Measurements from ENCODE around the gene CEP112. TPM values are rescaled to one million over a fixed set of nuclear protein-coding genes. Genes with fewer than 3 reads are reported as not detected.
A peak's percentile ranks its signal among the peaks of the same experiment; 100 is the strongest.
"Not testable (repeated sequence)": the region's sequence is repeated elsewhere in the genome, so short reads cannot be mapped to it uniquely, and the experiment has no call there.

The CEP112 gene
- total RNA-seq, 1 donor from 2014 or later: 18.6 TPM

DNA sequence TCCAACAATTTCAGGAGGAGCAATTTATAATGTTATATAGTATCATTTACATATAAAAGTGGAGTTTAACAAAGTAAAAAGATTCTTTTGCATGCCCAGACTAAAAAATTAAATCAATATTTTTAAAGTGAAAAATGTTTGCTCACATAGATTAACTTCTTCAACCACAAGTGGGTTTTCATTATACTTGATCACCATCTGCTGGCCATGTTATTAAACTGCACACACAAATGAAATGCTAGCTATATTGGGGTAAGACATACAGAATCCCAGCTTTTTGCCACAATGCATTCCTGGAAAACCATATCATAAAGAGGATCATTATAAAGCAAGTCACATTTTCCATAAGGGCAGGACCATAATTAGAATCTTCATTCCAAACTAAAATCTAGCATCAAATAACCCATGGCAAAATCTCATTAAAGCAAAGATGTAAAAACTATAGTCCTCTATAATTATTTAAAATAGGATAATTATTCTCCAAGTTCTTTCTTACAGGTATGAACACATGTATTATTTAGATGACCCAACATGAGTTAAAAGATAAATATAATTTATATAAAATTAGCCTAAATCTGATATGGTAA is 26.3 kb downstream of the CEP112 start:
- DNase-seq (ENCODE audit: low spot score): peak; percentile 14

DNA sequence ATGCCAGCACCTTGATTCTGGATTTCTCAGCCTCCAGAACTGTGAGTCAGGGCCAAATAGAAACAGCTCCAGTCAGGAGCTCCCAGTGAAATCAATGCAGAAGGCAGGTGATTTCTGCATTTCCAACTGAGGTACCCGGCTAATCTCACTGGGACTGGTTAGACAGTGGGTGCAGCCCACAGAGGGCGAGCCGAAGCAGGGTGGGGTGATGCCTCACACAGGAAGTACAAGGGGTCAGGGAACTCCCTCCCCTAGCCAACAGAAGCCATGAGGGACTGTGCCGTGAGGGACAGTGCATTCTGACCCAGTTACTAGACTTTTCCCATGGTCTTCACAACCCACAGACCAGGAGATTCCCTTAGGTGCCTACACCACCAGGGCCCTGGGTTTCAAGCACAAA is 36.9 kb downstream of the CEP112 start:
- DNase-seq (ENCODE audit: low spot score): not testable (repeated sequence)

DNA sequence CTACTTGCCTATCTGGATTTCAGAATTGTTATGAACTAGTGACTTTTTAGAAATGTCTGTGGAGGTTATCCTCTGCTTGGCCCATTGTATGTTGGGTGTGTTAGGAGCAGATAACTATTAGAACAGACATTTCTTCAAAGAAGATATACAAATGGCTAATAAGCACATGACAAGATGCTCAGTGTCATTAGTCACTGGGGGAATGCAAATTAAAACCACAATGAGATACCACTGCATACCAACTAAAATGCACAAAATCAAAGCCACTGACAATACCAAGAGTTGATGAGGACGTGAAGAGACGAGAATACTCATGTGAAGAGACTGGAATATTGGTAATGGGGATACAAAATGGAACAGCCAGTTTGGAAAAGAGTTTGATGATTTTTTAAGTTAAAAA is 39.2 kb downstream of the CEP112 start:
- no peak for DNase-seq (ENCODE audit: low spot score)

DNA sequence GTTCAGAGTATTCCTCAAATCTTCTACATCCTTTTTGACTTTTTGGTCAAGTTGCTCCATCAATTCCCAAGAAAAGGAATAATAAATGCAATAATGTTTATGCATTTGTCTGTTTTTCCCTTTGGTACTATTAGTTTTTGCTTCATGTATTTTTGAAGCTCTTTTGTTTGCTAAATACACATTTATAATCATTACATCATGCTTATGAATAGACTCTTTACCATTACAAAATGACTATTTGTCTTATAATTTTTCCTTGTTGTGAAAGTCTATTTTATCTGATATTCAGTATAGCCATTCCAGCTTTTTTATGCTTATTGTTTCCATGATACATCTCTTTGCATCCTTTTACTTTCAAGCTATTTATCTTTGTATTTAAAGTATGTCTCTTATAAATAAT is 41.2 kb downstream of the CEP112 start:
- DNase-seq (ENCODE audit: low spot score): no peak

DNA sequence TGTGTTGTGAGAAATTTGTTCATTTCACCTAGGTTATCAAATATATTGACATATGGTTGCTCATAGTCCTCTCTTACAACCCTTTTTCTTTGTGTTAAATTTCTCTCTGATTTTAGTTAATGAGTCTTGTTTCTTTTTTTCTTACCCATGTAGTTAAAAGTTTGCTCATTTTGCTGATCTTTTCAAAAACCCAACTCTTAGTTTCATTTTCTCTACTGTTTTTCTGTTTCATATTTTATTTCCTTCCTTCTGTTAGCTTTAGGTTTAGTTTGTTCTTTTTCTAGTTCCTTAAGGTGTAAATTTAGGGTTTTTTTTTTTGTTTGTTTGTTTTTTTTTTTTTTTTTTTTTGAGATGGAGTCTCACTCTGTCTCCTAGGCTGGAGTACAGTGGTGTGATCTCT is 42.4 kb downstream of the CEP112 start:
- DNase-seq (ENCODE audit: low spot score): no peak

DNA sequence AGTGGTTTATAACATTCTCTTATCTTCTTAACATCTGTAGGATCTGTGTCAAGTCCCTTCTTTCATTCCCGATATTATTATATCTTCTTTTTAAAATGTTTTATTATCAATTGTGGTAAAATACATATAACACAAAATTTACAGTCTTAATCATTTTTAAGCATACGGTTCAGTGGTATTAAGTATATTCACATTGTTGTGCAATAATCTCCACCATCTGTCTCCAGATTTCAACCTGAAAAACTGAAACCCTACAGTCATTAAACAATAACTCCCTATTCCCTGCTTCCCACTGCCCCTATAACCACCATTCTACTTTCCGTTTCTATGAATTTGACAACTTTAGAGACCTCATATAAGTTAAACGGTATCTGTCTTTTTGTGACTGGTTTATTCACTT is 45.5 kb downstream of the CEP112 start:
- DNase-seq (ENCODE audit: low spot score): no peak

DNA sequence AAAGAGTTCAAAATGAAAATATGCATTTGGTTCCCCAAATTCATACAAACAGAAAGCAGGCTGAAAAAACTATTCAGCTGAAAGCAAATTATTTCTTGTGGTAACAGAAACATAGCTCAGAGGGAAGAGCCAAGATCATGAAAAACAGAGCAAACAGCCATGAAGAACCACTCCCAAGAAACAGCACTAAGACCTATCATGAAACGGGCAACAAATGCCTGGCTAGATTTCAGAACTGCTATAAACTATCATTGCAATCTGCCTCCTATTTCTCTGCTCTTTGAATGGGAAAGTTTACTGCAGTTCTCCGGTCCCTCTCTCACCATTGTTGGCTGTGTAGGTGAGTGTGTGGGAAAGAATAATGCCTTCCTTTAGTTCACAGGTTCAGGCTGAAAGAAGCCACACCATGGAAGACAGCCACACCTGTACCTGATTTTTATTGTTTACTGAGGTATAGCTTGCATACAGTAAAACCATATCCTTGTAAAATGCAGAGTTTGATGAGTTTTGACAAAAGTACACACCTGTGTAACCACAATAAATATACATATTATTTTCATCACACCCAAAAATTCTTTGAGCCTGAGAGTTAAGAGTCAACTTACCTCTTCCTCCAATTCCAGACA is 48.2 kb downstream of the CEP112 start:
- DNase-seq (ENCODE audit: low spot score): no peak

DNA sequence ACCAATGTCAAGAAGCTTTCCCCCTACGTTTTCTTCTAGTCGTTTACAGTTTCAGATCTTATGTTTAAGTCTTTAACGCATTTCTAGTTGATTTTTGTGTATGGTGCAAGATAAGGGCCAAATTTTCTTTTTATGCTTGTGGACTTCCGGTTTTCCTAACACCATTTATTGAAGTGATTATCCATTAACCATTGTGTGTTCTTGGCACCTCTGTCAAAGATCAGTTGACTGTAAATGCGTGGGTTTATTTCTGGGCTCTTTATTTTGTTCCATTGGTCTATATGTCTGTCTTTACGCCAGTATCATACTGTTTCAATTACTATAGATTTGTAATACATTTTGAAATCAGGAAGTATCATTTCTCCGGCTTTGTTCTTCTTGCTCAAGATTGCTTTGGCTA is 49.5 kb downstream of the CEP112 start:
- DNase-seq (ENCODE audit: low spot score): no peak

DNA sequence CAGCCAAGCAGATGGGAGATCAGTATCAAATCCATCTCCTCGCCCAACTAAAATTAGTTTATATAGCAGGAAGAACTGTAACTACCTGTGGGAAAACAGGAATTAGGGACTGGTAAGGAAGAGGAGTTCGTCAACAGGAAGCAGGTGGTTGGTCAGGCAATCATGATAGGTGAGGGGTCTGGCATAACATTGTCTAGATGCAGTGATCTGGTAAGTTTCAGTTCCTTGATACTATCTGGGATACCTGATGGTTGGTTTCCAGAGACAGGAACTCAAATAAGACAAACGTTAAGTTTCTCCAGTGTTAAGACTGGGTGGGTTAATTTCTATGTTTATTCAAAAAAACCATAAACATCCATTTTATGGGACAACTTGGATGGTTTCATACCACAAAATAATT is 53.8 kb downstream of the CEP112 start:
- DNase-seq (ENCODE audit: low spot score): no peak

DNA sequence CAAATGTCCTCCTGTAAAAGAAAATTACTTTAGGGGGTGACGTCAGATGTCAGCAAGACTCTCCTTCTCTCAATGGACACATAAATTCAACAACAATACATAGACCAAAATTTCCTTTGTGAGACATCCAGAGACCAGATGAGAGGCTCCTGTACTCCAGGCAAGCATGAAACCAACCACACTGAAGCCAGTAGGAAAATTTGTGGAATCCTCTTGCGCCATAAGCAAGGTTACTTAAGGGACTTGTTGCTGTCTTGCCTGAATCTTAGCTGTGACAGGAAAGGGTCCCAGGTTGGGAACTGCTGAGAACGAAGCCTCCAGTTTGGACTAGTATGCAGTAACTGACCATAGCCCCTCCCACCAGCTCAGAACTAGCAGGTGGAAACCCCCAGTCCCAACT is 56.0 kb downstream of the CEP112 start:
- DNase-seq (ENCODE audit: low spot score): no peak

DNA sequence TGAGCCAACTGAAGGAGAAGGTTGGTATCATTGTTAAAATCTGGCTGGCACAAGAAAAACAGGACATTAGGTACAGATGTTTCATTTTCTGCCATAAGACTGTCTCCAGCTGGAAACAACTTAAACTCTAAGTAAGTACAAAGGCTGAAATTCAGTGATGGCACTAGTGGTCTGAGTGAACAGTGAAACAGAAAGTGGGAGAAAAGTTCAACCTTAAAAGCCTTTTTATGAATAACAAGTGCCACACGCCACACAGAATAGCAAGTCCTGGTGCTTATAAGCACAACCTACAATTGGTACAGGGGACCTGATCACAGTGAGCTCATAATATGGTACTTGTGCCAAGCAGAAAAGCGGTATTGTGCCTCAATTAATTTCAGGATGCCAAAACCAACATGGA is 56.7 kb downstream of the CEP112 start:
- no peak for DNase-seq (ENCODE audit: low spot score)

DNA sequence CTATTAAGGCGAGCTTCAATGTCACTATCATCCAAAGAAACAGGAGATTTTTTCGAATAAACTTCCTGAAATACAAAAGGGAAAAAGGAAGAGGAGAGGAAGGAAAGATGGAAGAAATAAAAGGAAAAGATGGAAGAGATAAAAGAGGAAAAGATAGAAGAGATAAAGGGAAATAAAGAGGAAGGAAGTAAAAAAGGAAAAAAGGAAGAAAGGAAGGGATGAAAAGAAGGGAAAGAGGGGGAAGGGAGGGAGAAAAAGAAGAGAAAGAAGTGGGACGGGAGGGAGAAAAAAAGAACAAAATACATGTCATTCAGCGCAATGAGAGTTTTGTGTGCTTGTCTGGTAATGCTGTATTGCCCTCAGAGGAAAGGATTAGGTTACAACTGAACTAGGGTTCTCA is 62.2 kb downstream of the CEP112 start:
- no peak for DNase-seq (ENCODE audit: low spot score)

DNA sequence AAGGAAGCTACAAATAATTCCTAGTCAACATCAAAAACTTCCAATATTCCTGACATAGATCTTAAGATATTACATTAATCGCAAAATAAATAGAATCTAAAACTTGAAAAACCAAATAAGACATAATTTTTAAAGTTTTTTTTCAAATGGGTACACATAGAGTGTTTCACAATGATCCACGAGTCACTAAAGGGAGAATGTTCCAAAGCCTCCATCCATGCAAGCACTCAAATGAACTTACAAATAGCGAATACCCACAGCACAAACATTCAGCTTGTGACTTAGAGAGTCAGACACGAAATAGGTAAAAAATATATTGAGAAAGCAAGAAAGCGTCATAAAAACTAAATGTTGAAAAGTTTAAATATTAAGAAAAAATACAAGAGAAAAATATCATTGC is 65.7 kb downstream of the CEP112 start:
- no peak for DNase-seq (ENCODE audit: low spot score)

DNA sequence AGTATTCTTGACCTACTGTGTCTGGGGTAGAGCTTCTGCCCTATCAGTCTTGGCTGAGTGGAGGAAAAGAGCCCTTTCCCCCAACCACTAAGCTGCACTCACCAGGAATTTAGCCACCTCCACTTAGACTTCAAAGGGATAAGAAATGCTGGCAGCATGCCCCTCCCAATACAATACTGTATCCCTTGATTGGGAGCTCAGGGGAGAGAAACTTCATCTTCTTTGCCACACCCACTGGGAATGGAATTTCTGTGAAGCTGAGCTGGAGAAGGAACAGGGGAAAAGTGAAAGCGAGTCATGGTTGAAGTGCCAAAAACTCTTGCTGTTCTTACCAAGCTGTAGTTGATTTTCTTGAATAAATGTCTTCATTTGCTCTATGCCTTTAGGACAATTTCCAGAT is 68.8 kb downstream of the CEP112 start:
- DNase-seq (ENCODE audit: low spot score): no peak

DNA sequence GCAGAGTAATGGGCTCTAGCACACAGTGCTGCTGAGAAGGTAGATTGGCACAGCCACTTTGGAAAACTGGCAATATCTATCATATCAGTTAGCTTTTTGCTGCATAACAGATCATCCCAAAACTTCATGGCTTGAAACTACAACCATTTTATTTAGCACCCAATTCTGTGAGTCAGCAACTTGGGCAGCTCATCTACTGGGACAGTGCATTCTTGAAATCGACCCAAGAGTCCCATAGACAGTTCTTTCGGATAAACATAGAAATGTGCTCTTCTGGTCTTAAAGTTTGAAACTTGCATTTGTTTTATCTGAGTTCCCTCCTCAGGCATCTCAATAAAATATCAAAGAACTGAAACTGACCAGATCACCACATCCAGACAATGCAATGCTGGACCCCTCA is 76.7 kb downstream of the CEP112 start:
- DNase-seq (ENCODE audit: low spot score): no peak

DNA sequence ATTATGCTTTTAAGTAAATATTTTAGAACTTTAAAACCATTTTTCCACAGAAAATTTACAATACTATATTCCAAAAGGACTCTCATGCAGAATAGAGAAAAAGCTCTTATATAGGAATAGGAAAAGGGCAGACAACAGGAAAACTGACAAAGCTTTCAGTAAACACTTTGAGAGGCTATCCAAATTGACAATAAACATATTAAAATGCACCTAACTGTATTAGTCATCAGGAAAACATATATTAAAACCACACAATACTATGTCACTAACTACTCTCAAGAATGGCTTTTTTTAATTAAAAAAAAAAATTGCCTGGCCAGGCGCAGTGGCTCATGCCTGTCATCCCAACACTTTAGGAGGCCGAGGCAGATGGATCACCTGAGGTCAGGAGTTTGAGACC is 77.3 kb downstream of the CEP112 start:
- DNase-seq (ENCODE audit: low spot score): no peak

DNA sequence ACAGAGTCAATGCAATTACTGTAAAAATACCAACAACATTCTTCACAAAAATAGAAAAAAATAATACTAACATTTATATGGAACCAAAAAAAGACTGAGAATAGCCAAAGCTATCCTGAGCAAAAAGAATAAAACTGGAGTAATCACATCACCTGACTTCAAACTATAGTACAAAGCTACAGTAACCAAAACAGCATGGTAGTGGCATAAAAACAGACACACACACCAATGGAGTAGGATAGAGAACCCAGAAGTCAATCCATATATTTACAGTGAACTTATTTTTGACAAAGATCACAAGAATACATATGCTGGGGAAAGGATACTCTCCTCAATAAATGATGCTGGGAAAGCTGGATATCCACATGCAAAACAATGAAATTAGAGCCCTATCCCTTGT is 84.2 kb downstream of the CEP112 start:
- DNase-seq (ENCODE audit: low spot score): no peak

DNA sequence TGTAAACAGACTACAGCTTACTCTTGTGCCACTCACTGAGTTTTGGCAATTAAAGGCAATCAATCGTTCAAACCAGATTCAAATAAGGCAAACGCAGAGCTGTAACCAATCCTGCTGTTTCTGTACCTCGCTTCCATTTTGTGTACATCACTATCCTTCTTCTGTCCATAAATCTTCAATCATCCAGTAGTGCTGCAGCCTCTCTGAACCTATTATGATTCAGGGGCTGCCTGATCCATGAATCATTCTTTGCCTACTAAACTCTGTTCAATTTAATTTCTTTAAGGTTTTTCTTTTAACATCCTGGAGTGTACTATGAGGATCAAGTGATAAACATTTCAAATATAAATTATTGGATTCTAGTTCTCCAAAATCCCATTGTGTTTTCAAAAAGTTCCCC is 93.9 kb downstream of the CEP112 start:
- DNase-seq (ENCODE audit: low spot score): no peak

DNA sequence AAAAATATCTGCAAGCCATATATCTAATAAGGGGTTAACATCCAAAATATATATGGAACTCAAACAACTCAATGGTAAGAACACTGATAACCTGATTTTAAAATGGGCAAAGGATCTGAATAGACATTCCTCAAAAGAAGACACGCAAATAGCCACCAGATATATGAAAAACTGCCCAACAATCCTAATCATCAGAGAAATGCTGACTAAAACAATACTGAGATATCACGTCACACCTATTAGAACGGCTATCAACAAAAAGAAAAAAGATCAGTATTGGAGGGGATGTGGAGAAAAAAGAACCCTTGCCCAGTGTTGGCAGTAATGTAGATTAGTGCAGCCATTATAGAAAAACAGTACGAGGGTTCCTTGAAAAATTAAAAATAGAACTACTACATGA is 97.2 kb downstream of the CEP112 start:
- DNase-seq (ENCODE audit: low spot score): no peak

DNA sequence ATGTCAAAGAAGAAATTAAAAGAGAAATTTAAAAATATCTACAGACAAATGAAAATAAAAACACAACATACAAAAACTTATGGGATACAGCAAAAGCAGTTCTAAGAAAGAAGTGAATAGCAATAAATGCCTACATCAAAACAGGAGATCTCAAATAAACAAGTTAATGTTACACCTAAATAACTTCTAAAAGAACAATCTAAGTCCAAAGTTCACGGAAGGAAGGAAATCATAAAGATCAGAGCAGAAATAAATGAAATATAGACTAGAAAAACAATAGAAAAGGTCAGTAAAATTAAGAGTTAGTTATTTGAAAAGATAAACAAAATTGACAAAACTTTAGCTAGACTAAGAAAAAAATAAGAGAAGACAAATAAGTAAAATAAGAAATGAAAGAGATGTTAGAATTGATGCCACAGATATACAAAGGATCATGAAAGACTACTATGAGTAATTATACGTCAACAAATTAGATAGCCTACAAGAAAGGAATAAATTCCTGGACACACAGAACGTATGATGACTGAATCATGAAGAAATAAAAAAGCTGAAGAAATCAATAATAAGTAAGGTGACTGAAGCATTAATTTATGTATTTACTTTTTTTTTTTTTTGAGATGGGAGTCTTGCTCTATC is 100.4 kb downstream of the CEP112 start:
- DNase-seq (ENCODE audit: low spot score): no peak

DNA sequence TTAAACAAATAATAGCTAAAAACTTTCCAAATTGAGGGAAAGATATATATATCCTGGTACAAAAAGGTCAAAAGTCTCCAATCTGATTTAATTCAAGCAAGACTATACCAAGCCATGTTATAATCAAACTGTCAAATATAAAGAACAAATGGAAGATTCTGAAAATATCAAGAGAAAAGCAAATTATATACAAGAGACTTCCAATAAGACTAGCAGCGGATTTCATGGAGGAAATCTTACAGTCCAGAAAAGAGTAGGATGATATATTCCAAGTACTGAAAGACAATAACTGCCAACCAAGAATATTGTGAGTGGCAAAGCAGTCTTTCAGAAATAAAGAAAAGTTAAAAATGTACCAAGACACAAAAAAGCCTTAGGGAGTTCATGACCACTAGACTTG is 102.2 kb downstream of the CEP112 start:
- no peak for DNase-seq (ENCODE audit: low spot score)

DNA sequence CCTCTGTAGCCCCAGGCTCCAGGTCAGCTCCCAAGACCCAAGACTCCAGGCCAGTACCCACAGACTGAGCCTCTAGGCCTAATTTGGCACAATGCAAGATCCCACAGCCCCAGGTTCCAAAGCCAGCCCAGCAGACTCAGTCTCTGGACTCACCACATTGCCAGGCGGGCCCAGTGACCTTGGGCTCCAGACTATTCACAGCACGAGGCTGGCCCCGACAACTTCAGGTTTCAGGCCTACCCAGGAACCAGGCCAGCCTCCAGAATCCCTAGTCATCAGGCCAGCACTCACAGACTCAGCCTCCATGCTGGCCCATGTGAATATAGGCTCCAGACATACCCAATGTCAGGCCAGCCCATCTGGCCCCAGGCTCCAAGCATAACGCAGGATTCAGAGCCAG is 103.8 kb downstream of the CEP112 start:
- DNase-seq (ENCODE audit: low spot score): no peak

DNA sequence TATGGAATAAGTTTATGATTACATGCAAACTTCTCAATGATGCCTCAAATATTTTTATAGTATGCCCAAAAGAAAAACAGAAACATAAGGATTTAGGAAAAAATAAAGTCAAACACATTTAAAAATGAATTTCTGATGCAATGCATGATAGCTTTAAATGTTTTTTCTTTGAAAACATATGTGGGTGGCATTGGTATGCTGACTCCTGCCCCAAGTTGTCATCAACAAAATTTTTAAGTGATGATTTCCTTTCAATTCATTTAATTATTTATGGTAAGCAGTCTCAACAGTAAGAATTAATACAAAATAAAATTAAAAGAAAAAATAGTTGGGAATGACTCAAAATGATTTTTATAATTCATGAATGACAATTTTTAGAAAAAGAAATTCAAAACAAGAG is 104.9 kb downstream of the CEP112 start:
- DNase-seq (ENCODE audit: low spot score): no peak

DNA sequence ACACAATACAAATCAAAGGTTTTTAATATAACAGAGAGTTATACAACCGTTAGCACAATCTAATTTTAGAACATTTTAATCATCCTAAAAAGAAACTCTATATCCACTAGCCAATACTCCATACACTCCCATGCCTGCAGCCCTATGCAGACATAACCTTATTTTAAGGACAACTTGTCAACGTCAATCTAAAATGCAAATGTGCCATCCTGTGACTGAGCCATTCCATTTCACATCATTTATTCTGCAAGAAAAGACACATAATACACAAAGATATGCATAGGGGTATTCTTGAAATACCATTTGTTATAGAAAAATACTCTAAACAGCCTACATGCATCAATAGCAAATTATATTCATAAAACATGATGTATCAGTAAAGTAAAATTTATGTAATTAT is 106.7 kb downstream of the CEP112 start:
- no peak for DNase-seq (ENCODE audit: low spot score)
